H9 (cell line): ENCODE measurements around the gene EXOC6. TPM values are rescaled to one million over a fixed set of nuclear protein-coding genes. Genes with fewer than 3 reads are reported as not detected.

Experiments used
- DNase-seq: peaks from one replicate; pipeline ENCODE4 v3.0.0-alpha.2; 2017
- H2AFZ ChIP-seq: one replicate; pipeline ENCODE4 v1.6.1; 2013; ENCODE audit warnings: mild to moderate bottlenecking, low read length, control low read depth, moderate library complexity
- H2AK5ac ChIP-seq: 2 replicates; pipeline ENCODE4 v1.6.1; 2013; ENCODE audit warnings: low read length, control low read depth, mixed read lengths; ENCODE audit not compliant: insufficient read length
- H2BK120ac ChIP-seq: one replicate; pipeline ENCODE4 v1.6.1; 2013; ENCODE audit warnings: low read depth, mild to moderate bottlenecking, low read length, control low read depth, inconsistent platforms; ENCODE audit not compliant: poor library complexity, severe bottlenecking
- H2BK12ac ChIP-seq: 2 replicates; pipeline ENCODE4 v1.6.1; 2013; ENCODE audit warnings: low read length, control low read depth, mixed read lengths, low read depth; ENCODE audit not compliant: insufficient read length
- H2BK15ac ChIP-seq: 2 replicates; pipeline ENCODE4 v1.6.1; 2013; ENCODE audit warnings: low read depth, low read length, control low read depth
- H2BK20ac ChIP-seq: one replicate; pipeline ENCODE4 v1.6.1; 2013; ENCODE audit warnings: low read depth, mild to moderate bottlenecking, low read length, control low read depth, inconsistent platforms; ENCODE audit not compliant: poor library complexity, severe bottlenecking
- H2BK5ac ChIP-seq: 2 replicates; pipeline ENCODE4 v1.6.1; 2013; ENCODE audit warnings: low read length, control low read depth, mixed read lengths; ENCODE audit not compliant: insufficient read length
- H3K14ac ChIP-seq: 2 replicates; pipeline ENCODE4 v1.6.1; 2013; ENCODE audit warnings: low read length, control low read depth; ENCODE audit not compliant: insufficient read depth
- H3K18ac ChIP-seq: 2 replicates; pipeline ENCODE4 v1.6.1; 2013; ENCODE audit warnings: low read depth, mild to moderate bottlenecking, mixed read lengths, low read length, control low read depth; ENCODE audit not compliant: insufficient read length
- H3K23ac ChIP-seq: 2 replicates; pipeline ENCODE4 v1.6.1; 2013; ENCODE audit warnings: low read length, control low read depth, mixed read lengths, low read depth; ENCODE audit not compliant: insufficient read length
- H3K23me2 ChIP-seq: 2 replicates; pipeline ENCODE4 v1.6.1; 2013; ENCODE audit warnings: low read depth, mild to moderate bottlenecking, mixed read lengths, low read length, control low read depth; ENCODE audit not compliant: insufficient read length, poor library complexity, severe bottlenecking
- H3K27ac ChIP-seq: 2 replicates; pipeline ENCODE4 v1.5.1; 2013; ENCODE audit warnings: low read length, control low read depth, mixed read lengths, low read depth; ENCODE audit not compliant: insufficient read length
- H3K27me3 ChIP-seq: 2 replicates; pipeline ENCODE4 v1.6.1; 2013; ENCODE audit warnings: low read length, control low read depth, inconsistent platforms; ENCODE audit not compliant: insufficient read depth
- H3K4ac ChIP-seq: 2 replicates; pipeline ENCODE4 v1.6.1; 2013; ENCODE audit warnings: low read depth, mild to moderate bottlenecking, control low read depth, inconsistent platforms, low read length, moderate library complexity
- H3K4me1 ChIP-seq: 2 replicates; pipeline ENCODE4 v1.6.1; 2013; ENCODE audit warnings: low read length, control low read depth, inconsistent platforms; ENCODE audit not compliant: insufficient read depth
- H3K4me2 ChIP-seq: 2 replicates; pipeline ENCODE4 v1.6.1; 2013; ENCODE audit warnings: low read length, control low read depth, mixed read lengths; ENCODE audit not compliant: insufficient read length, insufficient read depth
- H3K56ac ChIP-seq: 2 replicates; pipeline ENCODE4 v1.6.1; 2013; ENCODE audit warnings: low read depth, mild to moderate bottlenecking, mixed read lengths, low read length, control low read depth; ENCODE audit not compliant: insufficient read length
- H3K79me1 ChIP-seq: 2 replicates; pipeline ENCODE4 v1.6.1; 2013; ENCODE audit warnings: low read depth, mild to moderate bottlenecking, moderate library complexity, low read length, control low read depth, inconsistent platforms; ENCODE audit not compliant: insufficient read depth, poor library complexity, severe bottlenecking
- H3K79me2 ChIP-seq: 2 replicates; pipeline ENCODE4 v1.6.1; 2013; ENCODE audit warnings: low read length, control low read depth, inconsistent platforms; ENCODE audit not compliant: insufficient read depth
- H3K9ac ChIP-seq: 2 replicates; pipeline ENCODE4 v1.6.1; 2013; ENCODE audit warnings: low read length, control low read depth, mixed read lengths; ENCODE audit not compliant: insufficient read length; ENCODE audit errors: extremely low read depth
- H3K9me3 ChIP-seq: one replicate; pipeline ENCODE4 v1.6.1; 2013; ENCODE audit warnings: low read depth, low read length, inconsistent platforms; ENCODE audit not compliant: control insufficient read depth
- H3T11ph ChIP-seq: one replicate; pipeline ENCODE4 v1.6.1; 2013; ENCODE audit warnings: mild to moderate bottlenecking, low read length, control low read depth, inconsistent platforms
- H4K20me1 ChIP-seq: one replicate; pipeline ENCODE4 v1.6.1; 2013; ENCODE audit not compliant: control insufficient read depth, insufficient read length, insufficient read depth
- H4K5ac ChIP-seq: 2 replicates; pipeline ENCODE4 v1.6.1; 2013; ENCODE audit warnings: low read depth, mild to moderate bottlenecking, mixed read lengths, low read length, control low read depth; ENCODE audit not compliant: insufficient read length
- H4K8ac ChIP-seq: replicated peaks from 2 replicates; pipeline ENCODE4 v1.6.1; 2013; ENCODE audit warnings: low read length, control low read depth, mixed read lengths, low read depth; ENCODE audit not compliant: insufficient read length
- H4K91ac ChIP-seq: 2 replicates; pipeline ENCODE4 v1.6.1; 2013; ENCODE audit warnings: low read depth, mild to moderate bottlenecking, moderate library complexity, mixed read lengths, low read length, control low read depth; ENCODE audit not compliant: insufficient read length
- H3K27ac Mint-ChIP-seq, 3 experiments: 2 replicates in 2 of 3; 3 replicates in 1 of 3; pipeline ENCODE4 v1.8.0; 2020 to 2021; ENCODE audit warnings: mixed read lengths in 3 of 3, mild to moderate bottlenecking in 1 of 3, moderate library complexity in 1 of 3
- H3K27me3 Mint-ChIP-seq: 2 replicates; pipeline ENCODE4 v1.8.0; 2021; ENCODE audit warnings: low read depth, mild to moderate bottlenecking, moderate library complexity, mixed read lengths
- H3K36me3 Mint-ChIP-seq, 3 experiments: 2 replicates in 2 of 3; 3 replicates in 1 of 3; pipeline ENCODE4 v1.8.0; 2020 to 2021; ENCODE audit warnings: low read depth in 3 of 3, mixed read lengths in 3 of 3; ENCODE audit not compliant: insufficient read depth in 1 of 3
- H3K4me1 Mint-ChIP-seq, 2 experiments: 2 replicates each; pipeline ENCODE4 v1.8.0; 2020; ENCODE audit warnings: mixed read lengths in 2 of 2
- H3K4me3 Mint-ChIP-seq, 2 experiments: 2 replicates in 1 of 2; 3 replicates in 1 of 2; pipeline ENCODE4 v1.8.0; 2020 to 2021; ENCODE audit warnings: mild to moderate bottlenecking in 2 of 2, mixed read lengths in 2 of 2, moderate library complexity in 1 of 2
- H3K9me3 Mint-ChIP-seq, 2 experiments: 2 replicates in 1 of 2; 3 replicates in 1 of 2; pipeline ENCODE4 v1.8.0; 2020; ENCODE audit warnings: mild to moderate bottlenecking in 2 of 2, mixed read lengths in 2 of 2, moderate library complexity in 1 of 2
- CTCF ChIP-seq: fragments of 200-600 bp; sonication (generic); conservative IDR thresholded peaks from 3 replicates; pipeline ENCODE4 v1.8.0; 2021; ENCODE audit warnings: antibody characterized with exemption, mild to moderate bottlenecking
- WGBS: extraction: QIAGEN DNeasy Blood & Tissue Kit; methylation state at CpG from one replicate; pipeline ENCODE4 v1.1.7; 2013; ENCODE audit warnings: missing lambda C conversion rate, low lambda C conversion rate, mixed read lengths; ENCODE audit not compliant: insufficient read length; ENCODE audit errors: extremely low coverage; 5-methylcytosine and 5-hydroxymethylcytosine counted together
- total RNA-seq: library from RNA; stranded (reverse); gene quantifications from 2 replicates; pipeline ENCODE4 v1.2.1, GENCODE V29; 2021

EXOC6 gene
- total RNA-seq, 1 experiment from 2014 or later: 9.0 TPM

GRCh38 chr10:93074597-93075368, 226.5 kb downstream of the EXOC6 start:
- H4K91ac ChIP-seq: no peak overlapping the region

More at GRCh38 chr10:93074597-93075368, 226.5 kb downstream of the EXOC6 start:
- peak overlapping the region; percentile 82 for H3K4me2 ChIP-seq
- no peak for TF ChIP-seq CTCF
- H3K27ac ChIP-seq: no peak overlapping the region
- no peaks in the 10 kb centered on the region for H3K4me1 ChIP-seq
- Mint-ChIP-seq H3K4me3 (peak overlapping the region; percentile 90 to 95), H3K36me3 (peaks cover 0 to 38% (median 38%) of the 10 kb centered on the region in 3 experiments; a peak in 6 of 7 replicates), H3K4me1 (peaks cover 38 to 45% of the 10 kb centered on the region in 2 experiments), H3K27me3 (peaks cover 75% of the 10 kb centered on the region), H3K9me3 (peaks cover 0 to 3% of the 10 kb centered on the region in 2 experiments; a peak in 3 of 5 replicates), H3K27ac (peak overlapping the region in 1 of 3 experiments; percentile 67; a peak in 1 of 7 replicates)
- no CpG with 5 or more reads among the region's 67 CpGs for WGBS
- H2BK5ac ChIP-seq: no peak overlapping the region
- H3K9me3 ChIP-seq: no peaks in the 10 kb centered on the region
- no peak overlapping the region for H3K4ac ChIP-seq
- H3K79me1 ChIP-seq: no peaks in the 10 kb centered on the region
- H2AK5ac ChIP-seq: no peak overlapping the region
- no peak overlapping the region for H3T11ph ChIP-seq
- no peak overlapping the region for H3K18ac ChIP-seq
- no peak overlapping the region for H2BK120ac ChIP-seq
- no peak overlapping the region for H2AFZ ChIP-seq
- H3K56ac ChIP-seq: no peak overlapping the region
- H2BK12ac ChIP-seq: no peak overlapping the region
- H2BK20ac ChIP-seq: no peak overlapping the region
- no peaks in the 10 kb centered on the region for H3K79me2 ChIP-seq
- no peaks in the 10 kb centered on the region for H4K20me1 ChIP-seq
- no peak overlapping the region for H2BK15ac ChIP-seq
- no peak overlapping the region for H3K9ac ChIP-seq
- peaks cover 66% of the 10 kb centered on the region for H3K27me3 ChIP-seq
- peak; percentile 58 for DNase-seq
- H3K23me2 ChIP-seq: peaks cover 25% of the 10 kb centered on the region
- H3K23ac ChIP-seq: no peak overlapping the region
- no peak overlapping the region for H4K8ac ChIP-seq
- H3K14ac ChIP-seq: no peak overlapping the region; the same call in 1 of the 2 replicates
- H4K5ac ChIP-seq: no peak overlapping the region
